Activated CD4-positive, CD25-positive, alpha-beta regulatory T cell treated with anti-CD3 and anti-CD28 coated beads, Interleukin-2, amount 50 U/mL, for 24 hours (primary cell): Measurements from ENCODE around the gene SSH2.
"Not testable (repeated sequence)": the region's sequence is repeated elsewhere in the genome, so short reads cannot be mapped to it uniquely, and the experiment has no call there.

Source experiments
- ATAC-seq, 2 donors: fragments of 150-1000 bp; cut with Tn5 transposase; one replicate each; pipeline ENCODE4 v1.10.0; 2021; ENCODE audit warnings: mild to moderate bottlenecking in 1 of 2, moderate library complexity in 1 of 2

SSH2 gene

GRCh38 chr17:29698019-29698777, 231.8 kb downstream of the SSH2 start:
- no peak for ATAC-seq

- ATAC-seq = no peak
These were observed 232.7 kb downstream of the SSH2 start for GRCh38 chr17:29697371-29697770.

- ATAC-seq = no peak
These were observed 235.0 kb downstream of the SSH2 start for GRCh38 chr17:29694918-29695563.

DNA sequence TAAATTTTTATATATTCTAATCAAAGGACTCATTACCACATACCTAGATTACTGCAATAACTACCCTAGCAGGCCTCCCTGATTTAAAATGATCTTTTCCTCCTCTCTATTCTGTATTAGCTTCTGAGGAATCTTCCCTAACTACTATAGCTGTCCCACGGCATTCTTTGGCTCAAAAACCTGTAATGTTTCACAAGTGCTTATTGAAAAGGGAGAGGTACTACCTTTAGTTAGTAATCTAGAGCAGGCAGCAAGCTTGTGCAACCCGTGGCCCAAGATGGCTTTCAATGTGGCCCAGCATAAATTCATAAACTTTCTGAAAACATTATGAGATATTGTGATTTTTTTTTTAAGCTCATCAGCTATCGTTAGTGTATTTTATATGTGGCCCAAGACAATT, 236.3 kb downstream of the SSH2 start:
- no peak for ATAC-seq

DNA sequence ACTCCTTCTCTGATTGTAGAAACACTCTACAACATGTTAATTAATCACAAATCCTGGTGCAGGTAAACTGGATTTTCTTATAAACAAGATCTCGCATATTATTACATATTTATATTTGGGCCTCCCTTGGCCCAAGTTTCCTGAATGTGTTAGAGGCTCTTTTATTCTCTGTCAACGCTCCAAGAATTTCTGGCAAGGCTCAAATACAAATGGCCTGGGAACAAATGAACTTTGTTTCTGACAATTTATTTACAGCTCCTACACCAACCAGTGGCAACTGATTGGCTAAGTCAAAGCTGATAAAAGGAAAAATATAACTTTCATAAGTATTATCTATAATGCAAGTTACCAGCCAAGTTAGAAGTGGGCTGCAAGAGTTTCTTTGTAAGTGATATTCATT, 242.4 kb downstream of the SSH2 start:
- no peak for ATAC-seq

DNA sequence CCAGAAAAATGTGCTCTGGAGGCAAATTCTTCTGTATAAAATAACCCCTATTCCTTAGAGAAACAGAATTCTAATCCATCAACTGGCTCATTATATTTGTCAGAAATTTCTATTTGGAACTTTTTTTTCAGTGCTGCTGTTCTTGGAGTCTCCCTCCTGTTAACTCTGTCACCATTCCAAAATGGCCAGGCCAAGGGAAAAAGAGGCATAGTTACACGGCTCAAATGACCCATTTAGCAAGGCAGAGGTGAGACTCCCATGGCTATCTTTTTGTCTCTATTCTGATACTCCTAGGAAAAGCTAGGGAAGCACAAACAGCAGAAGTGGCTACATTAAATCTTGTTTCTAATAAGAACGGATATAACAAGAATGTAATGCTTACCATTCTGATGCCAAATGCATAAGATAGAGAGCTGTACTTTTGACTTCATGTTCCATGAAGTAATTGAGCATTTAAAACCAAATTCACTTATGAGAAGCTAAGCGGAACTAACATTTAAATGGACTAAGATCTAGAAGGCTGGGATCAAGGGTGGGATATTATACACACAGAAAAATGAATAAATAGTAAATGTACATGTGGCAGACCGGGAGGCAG, 242.9 kb downstream of the SSH2 start:
- ATAC-seq = no peak

DNA sequence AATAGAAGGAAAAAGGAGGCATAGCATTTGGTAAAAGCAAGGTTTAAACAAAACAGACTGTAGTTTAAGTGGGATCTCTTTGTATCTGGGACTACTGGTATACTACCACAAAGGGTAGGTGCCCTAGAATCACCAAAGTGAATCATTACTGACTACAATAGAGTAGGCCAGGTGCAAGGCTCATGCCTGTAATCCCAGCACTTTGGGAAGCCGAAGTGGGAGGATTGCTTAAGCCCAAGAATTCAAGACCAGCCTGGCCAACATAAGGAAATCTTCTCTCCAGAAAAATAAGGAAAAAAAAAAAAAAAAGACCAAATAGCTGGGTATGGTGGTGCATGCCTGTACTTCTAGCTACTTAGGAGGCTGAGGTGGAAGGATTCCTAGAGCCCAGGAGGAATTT, 246.5 kb downstream of the SSH2 start:
- no peak for ATAC-seq

- no peak for ATAC-seq
These were observed 247.0 kb downstream of the SSH2 start for GRCh38 chr17:29682987-29683386.

DNA sequence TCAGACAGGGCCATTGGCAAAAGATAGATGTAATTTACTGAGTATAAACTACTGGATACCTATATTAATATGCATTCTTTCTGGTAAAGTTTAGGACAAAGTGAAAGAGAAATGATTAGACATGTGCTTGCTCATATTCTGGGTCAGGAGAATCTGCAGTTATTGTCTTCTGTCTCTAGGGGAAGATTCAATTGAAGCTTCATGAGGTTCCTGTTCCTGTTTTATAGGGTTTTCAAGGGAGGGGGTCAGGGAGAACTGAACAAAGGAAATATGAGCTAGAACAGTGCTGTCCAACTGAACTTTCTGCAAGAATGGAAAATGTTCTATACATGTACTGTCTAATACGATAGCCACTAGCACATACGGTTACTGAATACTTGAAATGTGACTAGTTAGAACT, 248.0 kb downstream of the SSH2 start:
- peak in 1 of 2 donors; percentile 49 for ATAC-seq

GRCh38 chr17:29677824-29678223, 252.2 kb downstream of the SSH2 start:
- ATAC-seq = no peak

GRCh38 chr17:29677221-29677791, 252.7 kb downstream of the SSH2 start:
- ATAC-seq = no peak

- not testable (repeated sequence) for ATAC-seq
These were observed 254.1 kb downstream of the SSH2 start for GRCh38 chr17:29675961-29676360.

DNA sequence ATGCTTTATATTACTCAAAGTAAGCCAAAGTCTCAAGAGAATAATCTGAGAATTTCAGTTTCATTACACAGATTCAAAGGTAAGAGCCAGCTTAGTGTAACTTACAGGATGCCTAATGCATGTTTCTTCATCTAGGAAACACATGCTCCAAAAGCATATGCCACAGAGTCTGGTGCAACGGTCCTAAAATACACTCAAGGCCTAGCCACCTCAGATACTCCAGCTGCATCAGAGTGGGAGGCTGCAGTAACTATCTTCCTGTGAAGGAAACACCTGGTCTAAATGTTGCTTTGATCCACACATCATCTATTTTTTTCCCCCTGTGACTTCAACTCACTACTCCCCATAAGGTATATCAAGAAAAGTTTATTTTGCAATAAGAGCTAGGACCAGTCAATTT, 255.7 kb downstream of the SSH2 start:
- ATAC-seq = peak; percentile 7 to 21

DNA sequence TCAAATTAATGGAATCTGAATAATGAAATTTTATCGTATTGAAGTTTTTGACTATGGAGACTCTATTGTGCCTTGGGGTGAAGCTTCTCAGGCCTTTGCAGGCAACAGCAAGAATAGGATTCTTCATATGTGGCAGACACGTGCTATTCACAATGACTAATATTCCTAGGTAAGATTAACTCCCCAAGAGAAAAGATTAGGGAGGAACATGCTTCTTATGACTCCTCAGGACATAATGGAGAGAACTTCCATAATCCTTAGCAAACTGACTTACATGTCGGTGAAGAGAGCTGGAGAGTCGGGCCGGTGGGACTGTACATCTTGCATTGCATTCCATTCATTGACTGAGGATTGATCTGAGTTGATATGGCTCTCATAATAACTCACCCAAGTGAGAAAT, 258.4 kb downstream of the SSH2 start:
- no peak for ATAC-seq

DNA sequence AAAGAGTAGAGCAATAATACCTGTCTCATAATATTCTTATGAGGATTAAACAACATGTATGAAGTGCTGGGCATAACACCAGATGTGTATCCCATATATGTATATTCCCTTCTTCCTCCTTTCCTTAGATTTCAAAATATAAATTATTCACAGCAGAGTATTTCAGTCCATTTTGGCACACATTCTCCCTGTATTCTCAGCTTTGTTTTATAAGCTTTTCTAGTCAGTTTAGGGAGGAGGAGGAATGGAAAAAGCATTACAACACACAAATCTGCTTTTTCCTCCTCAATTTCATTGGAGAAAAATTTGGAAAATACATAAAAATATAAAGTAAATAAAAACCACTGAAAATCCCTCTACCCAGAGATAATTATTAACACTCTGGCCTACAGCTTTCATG, 260.8 kb downstream of the SSH2 start:
- ATAC-seq = no peak

GRCh38 chr17:29667969-29668368, 262.1 kb downstream of the SSH2 start:
- ATAC-seq = no peak

DNA sequence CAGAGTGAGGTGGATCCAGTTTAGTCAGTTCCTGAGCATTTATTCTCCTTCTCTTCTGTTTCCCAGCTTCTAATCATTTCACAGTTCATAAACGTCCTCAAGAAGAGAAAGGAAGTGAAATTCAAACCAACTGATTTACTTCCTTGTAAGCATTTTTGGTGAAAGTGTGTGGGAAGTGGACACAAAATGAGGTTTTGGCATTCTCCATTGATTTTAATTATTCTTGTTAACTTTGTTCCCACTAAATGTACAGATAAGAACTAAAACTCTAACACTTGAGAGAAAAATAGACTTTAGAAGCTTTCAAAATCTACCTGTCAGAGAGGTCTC, 264.6 kb downstream of the SSH2 start:
- no peak for ATAC-seq

DNA sequence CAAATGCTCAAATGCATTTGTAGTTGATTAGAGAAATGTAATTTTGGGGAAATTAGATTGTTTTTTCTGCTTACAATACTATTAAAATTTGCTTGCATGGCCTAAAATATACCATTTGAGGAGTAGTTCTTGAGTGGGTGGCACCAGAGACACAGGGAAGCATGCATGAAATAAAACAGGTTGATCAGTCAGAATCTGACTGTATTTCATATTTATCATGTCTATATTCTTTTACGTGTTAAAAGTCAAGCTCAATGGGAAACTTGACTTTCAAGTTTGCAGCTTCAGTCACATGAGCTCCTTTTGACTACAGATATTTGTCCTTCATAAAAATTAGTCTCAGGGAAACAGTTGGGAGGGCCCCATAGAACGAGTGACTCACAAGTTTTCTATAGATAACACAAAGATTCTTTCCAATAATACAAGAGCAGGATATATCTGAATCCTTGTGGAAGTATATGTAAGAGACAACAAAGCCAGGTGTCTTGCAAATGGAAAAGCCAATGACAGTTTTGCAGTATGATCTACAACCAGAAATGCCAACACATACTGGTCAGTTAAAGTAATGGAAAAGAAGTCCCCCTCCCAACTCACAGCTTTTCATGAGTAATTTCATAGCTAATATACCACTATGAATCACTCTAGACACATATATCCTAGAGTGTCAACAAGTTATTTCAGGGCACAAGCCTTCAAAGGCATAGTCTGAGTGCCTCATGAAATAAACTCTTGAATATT, 265.1 kb downstream of the SSH2 start:
- ATAC-seq = peak; percentile 92 to 96

DNA sequence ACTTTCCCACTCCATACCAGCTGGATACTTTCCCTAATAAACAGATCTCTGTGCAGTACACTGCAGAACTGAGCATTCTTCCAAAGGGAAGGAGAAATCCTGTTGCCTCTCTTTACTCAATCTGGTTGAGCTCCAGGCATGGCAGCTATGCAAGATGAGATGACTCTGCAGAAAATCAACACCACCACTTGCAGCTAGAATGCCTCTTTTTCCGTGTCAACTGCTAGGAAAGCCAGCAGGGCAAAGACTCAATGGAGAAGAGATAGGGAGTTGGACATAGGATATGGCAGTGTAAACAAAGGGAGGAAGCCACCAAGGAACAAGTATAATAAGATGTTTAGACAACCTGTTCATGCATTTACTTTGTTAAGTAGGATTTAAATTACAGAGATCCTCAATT, 266.9 kb downstream of the SSH2 start:
- ATAC-seq = no peak

DNA sequence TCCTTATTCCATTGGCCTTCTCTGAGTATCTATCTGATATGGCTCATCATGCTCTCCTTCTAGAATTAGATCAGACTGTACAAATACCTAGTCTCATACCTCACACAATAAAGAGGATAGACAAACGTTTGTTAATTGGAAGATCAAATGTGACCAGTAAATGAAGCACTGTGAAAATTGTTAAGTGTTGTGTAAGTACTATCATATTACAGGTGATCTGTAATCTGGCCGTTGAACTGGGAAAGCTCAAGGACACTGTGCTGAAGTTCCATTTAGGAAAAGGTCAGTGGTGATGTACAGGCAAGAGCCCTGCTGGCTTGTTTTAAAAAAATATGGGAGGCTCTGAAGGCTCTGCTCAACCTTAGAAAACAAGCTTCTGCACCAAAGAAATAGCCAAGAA, 268.8 kb downstream of the SSH2 start:
- no peak for ATAC-seq

DNA sequence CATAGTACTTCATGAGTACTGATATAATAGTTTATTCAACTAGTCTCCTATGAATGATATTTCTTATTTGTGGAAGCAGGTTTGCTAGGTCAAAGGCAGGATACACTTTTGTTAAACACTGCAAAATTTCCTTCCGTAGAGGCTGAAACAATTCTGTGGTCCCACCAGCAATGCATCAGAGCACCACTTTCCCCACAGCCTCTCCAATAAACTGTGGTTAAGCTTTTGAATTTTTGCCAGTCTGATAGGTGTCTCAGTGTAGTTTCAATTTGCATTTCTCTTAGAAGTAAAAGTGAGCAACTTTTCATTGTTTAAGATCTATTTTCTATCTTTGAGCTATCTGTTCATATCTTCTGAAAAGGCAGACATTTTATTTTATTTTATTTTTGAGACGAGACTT, 270.9 kb downstream of the SSH2 start:
- peak; percentile 58 to 64 for ATAC-seq

- no peak for ATAC-seq
These were observed 274.7 kb downstream of the SSH2 start for GRCh38 chr17:29655323-29655722.

- no peak for ATAC-seq
These were observed 275.9 kb downstream of the SSH2 start for GRCh38 chr17:29653995-29654714.
